ENCODE data around the gene STRA8. TPM values are rescaled to one million over a fixed set of nuclear protein-coding genes. Genes with fewer than 3 reads are reported as not detected.

STRA8 gene
- total RNA-seq, 1 experiment from 2014 or later = not detected

- Histone ChIP-seq H2AFZ (ENCODE audit: low read length) (no peak overlapping the region), H3K79me2 (ENCODE audit: insufficient read depth, low read length) (no peaks in the 10 kb centered on the region), H3K4ac (ENCODE audit: low read depth, low read length) (no peak overlapping the region), H2BK120ac (ENCODE audit: low read depth, low read length, poor library complexity, severe bottlenecking) (no peak overlapping the region), H4K8ac (replicated peaks; ENCODE audit: insufficient read length, low read depth, low read length) (no peak overlapping the region), H2AK5ac (ENCODE audit: insufficient read length, low read length) (no peak overlapping the region), H2BK20ac (ENCODE audit: low read depth, low read length, poor library complexity, severe bottlenecking) (no peak overlapping the region), H4K5ac (ENCODE audit: insufficient read length, low read depth, low read length) (no peak overlapping the region), H3K27me3 (ENCODE audit: insufficient read depth, low read length) (no peaks in the 10 kb centered on the region), H3K18ac (ENCODE audit: insufficient read length, low read depth, low read length) (no peak overlapping the region), H3K56ac (ENCODE audit: insufficient read length, low read depth, low read length) (no peak overlapping the region), H3K14ac (ENCODE audit: insufficient read depth, low read length) (no peak overlapping the region), H2BK15ac (ENCODE audit: low read depth, low read length) (no peak overlapping the region), H2BK12ac (ENCODE audit: insufficient read length, low read depth, low read length) (no peak overlapping the region), H3K27ac (ENCODE audit: insufficient read length, low read depth, low read length) (no peak overlapping the region), H3T11ph (ENCODE audit: low read length) (no peak overlapping the region), H3K4me1 (ENCODE audit: insufficient read depth, low read length) (no peaks in the 10 kb centered on the region), H4K91ac (ENCODE audit: insufficient read length, low read depth, low read length) (no peak overlapping the region), H3K79me1 (ENCODE audit: insufficient read depth, low read depth, low read length, poor library complexity, severe bottlenecking) (no peaks in the 10 kb centered on the region), H4K20me1 (ENCODE audit: control insufficient read depth, insufficient read depth, insufficient read length) (no peaks in the 10 kb centered on the region), H3K9me3 (ENCODE audit: control insufficient read depth, low read depth, low read length) (no peaks in the 10 kb centered on the region), H2BK5ac (ENCODE audit: insufficient read length, low read length) (no peak overlapping the region), H3K4me2 (ENCODE audit: insufficient read depth, insufficient read length, low read length) (no peak overlapping the region), H3K23ac (ENCODE audit: insufficient read length, low read depth, low read length) (no peak overlapping the region), H3K23me2 (ENCODE audit: insufficient read length, low read depth, low read length, poor library complexity, severe bottlenecking) (no peaks in the 10 kb centered on the region), H3K9ac (ENCODE audit: extremely low read depth, insufficient read length, low read length) (no peak overlapping the region)
- WGBS (ENCODE audit: extremely low coverage, insufficient read length, low lambda C conversion rate) = no CpG with 5 or more reads among the region's 15 CpGs
- Mint-ChIP-seq H3K4me1 (peaks cover 0 to 5% of the 10 kb centered on the region in 2 experiments; a peak in 3 of 4 replicates), H3K4me3 (no peak overlapping the region), H3K36me3 (ENCODE audit: insufficient read depth in 1 of 3, low read depth in 3 of 3) (peaks cover 9 to 34% (median 13%) of the 10 kb centered on the region in 3 experiments), H3K27ac (peak overlapping the region in 1 of 3 experiments; percentile 23; a peak in 1 of 7 replicates), H3K9me3 (no peaks in the 10 kb centered on the region), H3K27me3 (ENCODE audit: low read depth) (no peaks in the 10 kb centered on the region)
- no peak for DNase-seq
- TF ChIP-seq, protein P1, sequence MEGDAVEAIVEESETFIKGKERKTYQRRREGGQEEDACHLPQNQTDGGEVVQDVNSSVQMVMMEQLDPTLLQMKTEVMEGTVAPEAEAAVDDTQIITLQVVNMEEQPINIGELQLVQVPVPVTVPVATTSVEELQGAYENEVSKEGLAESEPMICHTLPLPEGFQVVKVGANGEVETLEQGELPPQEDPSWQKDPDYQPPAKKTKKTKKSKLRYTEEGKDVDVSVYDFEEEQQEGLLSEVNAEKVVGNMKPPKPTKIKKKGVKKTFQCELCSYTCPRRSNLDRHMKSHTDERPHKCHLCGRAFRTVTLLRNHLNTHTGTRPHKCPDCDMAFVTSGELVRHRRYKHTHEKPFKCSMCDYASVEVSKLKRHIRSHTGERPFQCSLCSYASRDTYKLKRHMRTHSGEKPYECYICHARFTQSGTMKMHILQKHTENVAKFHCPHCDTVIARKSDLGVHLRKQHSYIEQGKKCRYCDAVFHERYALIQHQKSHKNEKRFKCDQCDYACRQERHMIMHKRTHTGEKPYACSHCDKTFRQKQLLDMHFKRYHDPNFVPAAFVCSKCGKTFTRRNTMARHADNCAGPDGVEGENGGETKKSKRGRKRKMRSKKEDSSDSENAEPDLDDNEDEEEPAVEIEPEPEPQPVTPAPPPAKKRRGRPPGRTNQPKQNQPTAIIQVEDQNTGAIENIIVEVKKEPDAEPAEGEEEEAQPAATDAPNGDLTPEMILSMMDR (conservative IDR thresholded peaks at IDR 0.05) = no peak
Measured at GRCh38 chr7:135197906-135198655, 35.6 kb upstream of the STRA8 start.

All from H9 (cell line).